ENCODE measurements around the gene TNS3. TPM values are rescaled to one million over a fixed set of nuclear protein-coding genes. Genes with fewer than 3 reads are reported as not detected.

The TNS3 gene
- total RNA-seq, 3 donors from 2014 or later: 69.1 to 98.9 (median 69.9) TPM

DNA sequence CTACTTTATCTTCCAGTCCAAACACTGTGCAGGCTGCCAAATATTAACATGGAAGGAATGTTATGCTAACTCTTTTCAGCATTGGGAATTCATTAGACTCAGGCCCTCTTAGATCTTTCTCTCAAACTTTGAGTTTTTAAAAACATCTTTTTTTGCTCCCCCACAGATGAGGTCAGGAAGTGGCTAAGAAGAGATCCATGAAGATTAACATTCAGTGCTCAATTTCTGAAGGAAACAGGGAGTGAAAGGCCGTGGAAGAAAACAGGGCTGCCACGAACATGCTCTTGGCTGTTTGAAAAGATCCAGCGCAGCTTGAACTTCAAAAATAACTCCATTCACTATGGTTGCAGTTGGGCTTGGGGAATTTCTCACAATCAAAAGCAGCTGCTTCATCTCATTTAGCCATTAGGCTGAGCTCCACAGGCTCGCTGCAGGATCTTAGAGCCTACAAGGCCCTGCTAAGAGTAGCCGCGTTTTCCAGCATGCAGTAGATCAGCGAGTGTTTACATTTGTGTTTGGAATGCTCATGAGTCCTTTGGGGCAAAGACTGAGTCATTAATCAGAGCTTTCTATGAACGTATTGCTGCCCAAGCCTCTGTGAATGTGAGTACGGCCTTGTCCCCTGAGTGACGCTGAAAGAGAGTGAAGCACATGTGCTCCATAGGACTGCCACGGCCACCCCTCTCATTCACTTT is 41.2 kb upstream of the TNS3 start:
- TF ChIP-seq, protein P1, sequence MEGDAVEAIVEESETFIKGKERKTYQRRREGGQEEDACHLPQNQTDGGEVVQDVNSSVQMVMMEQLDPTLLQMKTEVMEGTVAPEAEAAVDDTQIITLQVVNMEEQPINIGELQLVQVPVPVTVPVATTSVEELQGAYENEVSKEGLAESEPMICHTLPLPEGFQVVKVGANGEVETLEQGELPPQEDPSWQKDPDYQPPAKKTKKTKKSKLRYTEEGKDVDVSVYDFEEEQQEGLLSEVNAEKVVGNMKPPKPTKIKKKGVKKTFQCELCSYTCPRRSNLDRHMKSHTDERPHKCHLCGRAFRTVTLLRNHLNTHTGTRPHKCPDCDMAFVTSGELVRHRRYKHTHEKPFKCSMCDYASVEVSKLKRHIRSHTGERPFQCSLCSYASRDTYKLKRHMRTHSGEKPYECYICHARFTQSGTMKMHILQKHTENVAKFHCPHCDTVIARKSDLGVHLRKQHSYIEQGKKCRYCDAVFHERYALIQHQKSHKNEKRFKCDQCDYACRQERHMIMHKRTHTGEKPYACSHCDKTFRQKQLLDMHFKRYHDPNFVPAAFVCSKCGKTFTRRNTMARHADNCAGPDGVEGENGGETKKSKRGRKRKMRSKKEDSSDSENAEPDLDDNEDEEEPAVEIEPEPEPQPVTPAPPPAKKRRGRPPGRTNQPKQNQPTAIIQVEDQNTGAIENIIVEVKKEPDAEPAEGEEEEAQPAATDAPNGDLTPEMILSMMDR (IDR thresholded peaks at IDR 0.05): no peak
- no peaks in the 10 kb centered on the region for H3K36me3 ChIP-seq (ENCODE audit: low read depth)
- ATAC-seq (peak; percentile 52), DNase-seq (peak in 1 of 3 donors; percentile 31)
- H3K4me1 ChIP-seq (ENCODE audit: low read depth): peaks cover 6% of the 10 kb centered on the region
- H3K9me3 ChIP-seq: no peaks in the 10 kb centered on the region
- H3K4me3 ChIP-seq: no peak overlapping the region
- intact Hi-C loops (cut with DNase I, micrococcal nuclease): no loop called here

DNA sequence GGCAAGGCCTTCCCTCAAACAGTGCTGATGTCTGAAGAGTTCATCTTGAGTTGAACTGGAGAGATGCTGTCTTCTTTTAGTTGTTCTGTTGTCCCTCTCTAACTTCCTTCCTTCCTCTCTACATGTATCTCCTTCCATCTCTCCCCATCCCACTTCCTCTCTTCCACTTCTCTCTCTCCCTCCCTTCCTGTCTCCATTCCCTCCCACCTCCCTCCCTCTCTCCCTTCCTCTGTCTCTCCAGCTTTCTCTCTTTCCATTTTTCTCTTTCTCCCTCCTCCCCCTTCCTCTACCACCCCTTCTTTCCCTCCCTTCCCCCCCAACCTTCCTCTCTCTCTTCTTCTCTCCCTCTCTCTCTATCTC is 40.7 kb upstream of the TNS3 start:
- no peak overlapping the region for H3K4me3 ChIP-seq
- H3K36me3 ChIP-seq (ENCODE audit: low read depth): no peaks in the 10 kb centered on the region
- DNase-seq (no peak), ATAC-seq (no peak)
- no peaks in the 10 kb centered on the region for H3K9me3 ChIP-seq
- H3K4me1 ChIP-seq (ENCODE audit: low read depth): peaks cover 6% of the 10 kb centered on the region
- TF ChIP-seq, protein P1 (IDR thresholded peaks at IDR 0.05): no peak
- intact Hi-C loops (cut with DNase I, micrococcal nuclease): no loop called here

DNA sequence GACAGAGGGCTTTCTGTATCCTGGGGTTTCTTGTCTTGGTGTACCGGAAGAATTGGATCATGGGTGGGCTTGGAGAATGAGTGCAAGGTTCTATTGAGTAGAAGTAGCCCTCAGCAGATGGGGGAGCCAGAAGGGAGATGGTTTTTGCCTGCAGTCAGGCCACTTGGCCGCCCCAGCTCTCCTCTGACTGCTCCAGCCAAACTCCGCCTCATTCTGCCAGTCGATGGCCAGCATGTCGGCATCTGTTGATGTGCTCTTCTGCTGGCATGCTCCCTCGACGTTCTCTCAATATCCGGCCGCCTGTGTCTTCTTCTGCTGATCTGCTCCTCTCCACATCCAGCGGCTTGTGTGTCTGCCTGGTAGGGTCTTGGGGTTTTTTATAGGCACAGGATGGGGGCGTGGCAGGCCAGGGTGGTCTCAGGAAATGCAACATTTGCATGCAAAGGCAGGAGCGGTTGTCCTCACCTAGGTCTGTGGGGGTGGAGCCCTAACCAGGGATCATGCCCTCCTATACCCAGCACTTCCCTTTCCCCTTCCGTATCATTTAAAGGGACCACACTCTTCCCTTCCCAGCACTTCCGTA is 40.2 kb upstream of the TNS3 start:
- H3K4me3 ChIP-seq: no peak overlapping the region
- H3K36me3 ChIP-seq (ENCODE audit: low read depth): no peaks in the 10 kb centered on the region
- no peaks in the 10 kb centered on the region for H3K9me3 ChIP-seq
- DNase-seq: no peak
- intact Hi-C loops (cut with DNase I, micrococcal nuclease): no loop called here
- H3K4me1 ChIP-seq (ENCODE audit: low read depth): peaks cover 6% of the 10 kb centered on the region
- no peak for ATAC-seq
- TF ChIP-seq, protein P1 (IDR thresholded peaks at IDR 0.05): no peak

DNA sequence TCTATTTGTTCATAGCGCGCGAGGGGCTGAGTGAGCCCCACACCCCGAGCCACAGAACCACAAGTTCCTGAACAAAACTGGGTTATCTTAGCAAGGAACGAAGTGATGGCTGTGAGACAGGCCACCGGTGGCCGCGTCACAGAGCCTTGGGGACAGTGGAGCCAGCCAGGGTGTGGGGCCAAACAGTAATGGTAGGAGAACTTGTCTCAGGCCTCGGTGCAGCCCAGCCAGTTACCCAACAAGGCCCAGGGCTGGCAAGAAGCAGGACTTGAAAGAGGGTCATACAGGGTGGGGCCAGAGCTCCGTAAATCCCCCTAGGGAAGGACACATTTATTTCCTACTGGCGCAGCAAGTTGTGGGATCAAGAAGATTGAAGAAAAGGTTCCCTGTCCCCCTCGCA is 39.4 kb upstream of the TNS3 start:
- peaks cover 6% of the 10 kb centered on the region for H3K4me1 ChIP-seq (ENCODE audit: low read depth)
- H3K4me3 ChIP-seq: no peak overlapping the region
- TF ChIP-seq, protein P1 (IDR thresholded peaks at IDR 0.05): no peak
- ATAC-seq (no peak), DNase-seq (no peak)
- no peaks in the 10 kb centered on the region for H3K36me3 ChIP-seq (ENCODE audit: low read depth)
- H3K9me3 ChIP-seq: no peaks in the 10 kb centered on the region
- intact Hi-C loops (cut with DNase I, micrococcal nuclease): no loop called here

DNA sequence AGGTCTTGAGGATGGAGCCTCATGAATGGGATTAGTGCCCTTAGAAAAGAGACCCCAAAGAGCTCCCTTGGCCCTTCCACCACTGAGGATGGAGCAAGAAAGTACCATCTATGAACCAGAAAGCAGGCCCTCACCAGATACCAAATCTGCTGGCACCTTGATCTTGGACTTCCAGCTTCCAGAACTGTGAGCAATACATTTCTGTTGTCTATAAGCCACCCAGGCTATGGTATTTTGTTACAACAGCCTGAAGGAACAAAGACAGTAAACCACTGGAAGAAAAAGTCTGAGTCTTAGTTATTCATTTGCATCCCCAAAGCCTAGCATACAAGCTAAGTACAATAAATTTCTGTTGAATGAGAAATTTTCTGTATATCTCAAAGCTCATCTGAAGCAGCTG is 37.9 kb upstream of the TNS3 start:
- intact Hi-C loops (cut with DNase I, micrococcal nuclease): no loop called here
- DNase-seq (no peak), ATAC-seq (no peak)
- H3K4me3 ChIP-seq: no peak overlapping the region
- H3K9me3 ChIP-seq: no peaks in the 10 kb centered on the region
- H3K4me1 ChIP-seq (ENCODE audit: low read depth): peaks cover 6% of the 10 kb centered on the region
- no peaks in the 10 kb centered on the region for H3K36me3 ChIP-seq (ENCODE audit: low read depth)
- TF ChIP-seq, protein P1 (IDR thresholded peaks at IDR 0.05): no peak

Data from mucosa of descending colon (tissue), 3 donors.